CD4-positive, alpha-beta T cell treated with Interleukin-12 subunit alpha and Interleukin-12 subunit beta, for 1 hour (primary cell): ENCODE measurements around the gene ARHGAP26.
"Not testable (repeated sequence)": the region's sequence is repeated elsewhere in the genome, so short reads cannot be mapped to it uniquely, and the experiment has no call there.

Source experiments
- DNase-seq: peaks from one replicate; pipeline ENCODE4 v3.0.0-alpha.2; 2020

ARHGAP26 gene

DNA sequence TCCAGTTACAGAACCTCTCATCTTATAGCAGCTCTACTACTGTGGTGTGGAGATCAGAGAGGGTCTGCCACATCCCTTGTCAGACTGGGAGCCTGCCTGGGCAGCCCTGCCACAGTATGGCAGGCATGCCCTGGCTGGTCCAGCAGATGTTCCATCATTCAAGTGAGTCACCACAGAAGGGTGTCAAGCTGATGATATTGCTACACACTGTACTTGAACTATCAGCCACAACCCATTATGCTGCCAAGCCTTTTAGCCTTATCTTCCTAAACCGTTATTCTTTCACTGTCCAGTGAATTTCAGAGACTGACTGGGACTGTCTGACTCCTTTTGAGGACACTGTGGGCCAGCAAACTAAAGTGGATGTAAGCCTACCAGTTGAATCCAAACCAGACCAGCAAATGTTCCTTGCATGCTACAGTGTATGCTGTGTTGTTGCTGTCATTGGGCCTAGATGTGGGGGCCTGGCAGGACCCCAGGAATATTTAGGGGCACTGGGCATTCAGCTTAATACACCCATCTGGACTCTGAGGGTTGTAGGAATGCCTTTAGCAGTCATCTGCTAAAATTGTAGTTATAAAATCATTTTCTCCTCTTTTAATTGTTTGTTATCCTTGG is 430.7 kb downstream of the ARHGAP26 start:
- no peak for DNase-seq

DNA sequence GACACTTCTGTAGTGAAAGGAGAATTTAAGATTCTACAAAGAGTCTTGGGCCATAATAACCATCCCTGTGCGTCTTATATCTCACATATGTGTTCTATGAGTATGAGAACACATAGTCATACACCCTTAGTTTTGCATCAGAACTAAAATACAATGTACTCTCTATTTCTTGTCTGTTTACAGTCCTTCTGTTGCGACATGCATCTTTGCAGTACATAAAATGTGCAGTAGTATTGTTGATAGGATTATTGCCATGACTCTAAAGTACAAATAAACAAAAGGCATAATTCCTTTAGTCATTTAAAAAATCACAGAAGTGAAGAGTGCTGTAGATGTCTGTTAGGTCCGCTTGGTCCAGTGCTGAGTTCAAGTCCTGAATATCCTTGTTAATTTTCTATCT is 431.4 kb downstream of the ARHGAP26 start:
- DNase-seq: no peak

DNA sequence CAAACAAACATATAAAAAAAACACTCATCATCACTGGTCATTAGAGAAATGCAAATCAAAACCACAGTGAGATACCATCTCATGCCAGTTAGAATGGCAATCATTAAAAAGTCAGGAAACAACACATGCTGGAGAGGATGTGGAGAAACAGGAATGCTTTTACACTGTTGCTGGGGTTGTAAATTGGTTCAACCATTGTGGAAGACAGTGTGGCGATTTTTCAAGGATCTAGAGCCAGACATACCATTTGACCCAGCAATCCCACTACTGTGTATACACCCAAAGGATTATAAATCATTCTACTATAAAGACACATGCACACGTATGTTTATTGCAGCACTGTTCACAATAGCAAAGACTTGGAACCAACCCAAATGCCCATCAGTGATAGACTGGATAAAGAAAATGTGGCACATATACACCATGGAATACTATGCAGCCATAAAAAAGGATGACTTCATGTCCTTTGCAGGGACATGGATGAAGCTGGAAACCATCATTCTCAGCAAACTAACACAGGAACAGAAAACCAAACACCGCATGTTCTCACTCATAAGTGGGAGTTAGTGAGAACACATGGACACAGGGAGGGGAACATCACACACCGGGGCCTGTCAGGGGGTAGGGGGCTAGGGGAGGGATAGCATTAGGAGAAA is 433.3 kb downstream of the ARHGAP26 start:
- DNase-seq: not testable (repeated sequence)

DNA sequence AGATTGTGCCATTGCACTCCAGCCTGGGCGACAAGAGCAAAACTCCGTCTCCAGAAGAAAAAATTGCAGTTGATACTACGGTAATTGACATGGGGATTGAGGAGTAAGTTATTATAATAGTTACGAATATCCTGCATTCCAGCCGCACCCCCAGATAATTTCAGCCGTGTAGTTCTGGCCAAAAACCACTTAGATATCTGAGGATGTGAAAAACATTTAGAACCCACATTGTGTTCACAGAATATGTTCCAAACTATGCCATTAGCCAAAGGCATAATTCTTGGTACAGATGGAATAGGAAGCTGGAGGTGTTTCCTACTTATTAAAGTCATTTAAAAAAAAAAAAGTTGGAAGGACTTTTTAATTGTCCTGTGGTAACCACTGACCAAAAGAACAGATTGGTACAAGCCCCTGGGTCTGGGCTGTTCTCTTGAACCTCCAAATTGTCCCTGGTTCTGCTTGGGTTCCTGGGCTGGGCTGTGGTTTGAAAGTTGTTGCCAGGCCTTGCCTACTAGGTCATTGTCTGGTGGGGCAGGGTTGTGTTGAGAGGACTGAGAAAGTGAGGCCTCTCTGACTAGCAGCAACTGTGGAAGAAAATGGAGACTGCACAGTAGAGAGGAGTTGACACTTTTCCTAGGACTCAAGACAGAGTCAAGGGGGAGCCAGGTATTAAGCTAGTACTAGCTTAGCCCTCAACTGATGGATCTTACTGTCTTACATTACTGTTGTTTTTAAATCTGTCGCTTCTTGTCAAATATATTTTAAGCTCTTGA is 434.5 kb downstream of the ARHGAP26 start:
- DNase-seq: no peak

DNA sequence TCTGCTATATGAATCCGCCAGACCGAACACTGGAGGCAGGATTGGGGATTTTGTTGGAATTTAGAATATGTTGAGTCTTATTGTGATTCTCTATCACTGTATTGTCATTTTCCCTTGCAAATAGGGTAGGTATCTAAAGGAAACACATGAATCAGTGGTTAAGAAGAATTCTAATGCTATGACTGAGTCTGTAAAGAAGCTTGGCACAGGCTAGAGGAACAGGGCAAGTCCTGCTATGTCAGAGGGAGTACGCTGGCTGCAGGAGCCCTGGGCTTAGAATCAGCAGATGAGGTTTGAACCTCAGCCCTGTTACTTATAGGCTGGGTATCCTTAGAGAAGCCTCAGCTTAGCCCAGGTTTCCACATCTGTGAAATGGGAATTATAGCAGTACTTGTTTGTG is 435.2 kb downstream of the ARHGAP26 start:
- DNase-seq: no peak

DNA sequence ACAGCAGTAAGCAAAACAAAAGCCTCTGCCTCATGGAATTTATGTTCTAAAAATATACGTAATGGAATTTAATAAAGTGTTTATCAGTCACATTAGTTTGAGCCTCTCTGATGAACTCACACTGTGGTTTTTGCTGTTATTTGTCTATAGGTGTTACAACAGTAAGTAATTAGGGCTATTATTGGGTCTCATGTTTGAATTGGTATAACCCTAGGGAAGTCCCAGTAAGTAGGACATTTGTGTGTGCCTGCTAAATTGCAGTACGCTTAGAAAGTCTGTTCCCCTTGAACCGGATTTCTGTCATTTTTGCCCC is 435.7 kb downstream of the ARHGAP26 start:
- DNase-seq: no peak

DNA sequence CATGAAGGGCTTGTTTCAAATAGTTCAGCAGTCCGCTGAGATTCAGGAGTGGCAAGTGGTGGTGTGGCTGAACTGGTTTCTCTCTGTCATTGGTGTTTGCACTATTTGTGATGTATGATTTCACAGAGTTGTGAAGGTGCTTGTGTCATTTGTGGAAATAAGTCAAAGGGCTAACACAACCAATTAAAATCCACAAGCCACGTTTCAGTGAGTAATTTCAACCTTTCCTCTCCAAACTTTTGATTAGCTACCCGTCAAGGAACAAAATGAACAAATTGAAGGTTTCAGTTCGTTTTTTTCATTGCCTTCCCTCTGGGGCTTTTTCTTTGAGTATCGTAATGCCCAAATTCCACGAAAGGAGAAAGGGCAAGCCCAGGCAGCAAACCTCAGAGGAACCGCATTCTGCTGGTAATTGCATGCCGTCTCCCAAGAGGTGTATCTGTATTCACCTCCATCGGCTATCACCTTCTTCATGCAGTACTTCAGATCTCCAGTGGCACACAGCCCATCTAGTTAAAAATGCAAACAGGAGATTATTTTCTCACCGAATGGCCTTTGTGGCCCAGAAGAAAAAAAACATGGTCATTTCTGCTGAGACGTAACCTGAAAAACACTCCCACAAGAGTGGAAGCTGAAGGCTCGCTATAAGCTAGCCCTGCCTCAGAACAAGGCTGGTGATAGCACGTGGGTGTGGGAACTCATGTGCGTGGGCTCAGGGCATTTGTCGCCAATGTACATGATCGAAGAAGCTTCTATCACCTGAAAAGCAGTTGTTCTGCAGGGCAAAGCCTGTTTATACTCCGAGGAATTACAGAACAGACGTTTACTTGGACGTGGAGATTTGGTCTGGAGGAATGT is 436.2 kb downstream of the ARHGAP26 start:
- no peak for DNase-seq

DNA sequence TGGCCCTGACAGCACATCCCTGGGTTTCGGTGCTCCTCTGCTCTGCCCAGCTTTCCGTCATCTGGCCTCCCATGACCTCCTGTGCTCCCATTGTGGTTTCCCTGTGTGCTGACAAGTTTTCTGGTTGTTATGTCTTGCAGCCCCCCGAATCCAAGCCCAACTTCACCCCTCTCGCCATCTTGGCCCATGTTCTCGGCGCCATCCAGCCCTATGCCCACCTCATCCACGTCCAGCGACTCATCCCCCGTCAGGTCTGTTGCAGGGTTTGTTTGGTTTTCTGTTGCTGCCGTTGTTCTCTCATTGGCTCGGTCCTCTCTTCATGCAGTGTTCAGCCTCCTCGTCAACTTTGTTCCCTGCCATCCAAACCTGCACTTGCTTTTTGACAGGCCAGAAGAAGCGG is 436.9 kb downstream of the ARHGAP26 start:
- DNase-seq: no peak

DNA sequence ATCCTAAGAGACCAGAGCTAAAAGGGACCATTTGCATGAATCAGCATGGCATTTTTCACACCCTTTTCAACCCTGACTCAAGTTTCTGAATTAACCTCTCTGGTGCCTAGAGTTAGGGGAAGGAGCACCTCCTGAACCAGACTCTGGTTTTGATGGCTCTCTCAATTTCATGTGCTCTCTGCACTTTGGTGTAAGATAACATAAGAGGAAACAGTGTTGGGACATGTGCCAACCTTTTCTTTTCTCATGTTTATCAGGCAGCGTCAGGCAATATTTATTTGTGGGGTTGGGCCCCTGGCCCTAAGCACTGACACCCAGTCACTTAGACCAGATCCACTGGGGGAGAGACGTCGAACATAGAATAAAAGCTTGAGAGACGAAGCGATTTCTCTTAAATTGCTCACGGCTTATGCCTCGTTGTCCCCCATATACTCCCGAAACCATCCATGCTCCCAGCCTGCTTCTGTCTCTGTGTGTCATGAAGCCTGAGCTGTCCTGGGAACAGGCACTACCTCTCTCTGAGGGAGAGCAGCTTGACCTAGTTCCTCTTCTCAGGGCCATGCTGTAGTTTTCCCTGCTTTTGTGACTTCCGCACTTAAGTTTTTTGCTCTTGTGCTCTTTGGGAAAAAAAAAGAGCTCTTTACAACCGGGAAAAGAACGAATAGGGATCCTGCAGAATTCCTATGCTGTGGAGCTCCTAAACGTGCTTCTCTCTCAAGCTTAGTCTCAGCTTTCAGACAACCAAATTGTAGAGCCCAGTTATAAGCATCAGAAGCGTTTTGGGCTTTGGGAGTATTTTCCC is 437.6 kb downstream of the ARHGAP26 start:
- no peak for DNase-seq

DNA sequence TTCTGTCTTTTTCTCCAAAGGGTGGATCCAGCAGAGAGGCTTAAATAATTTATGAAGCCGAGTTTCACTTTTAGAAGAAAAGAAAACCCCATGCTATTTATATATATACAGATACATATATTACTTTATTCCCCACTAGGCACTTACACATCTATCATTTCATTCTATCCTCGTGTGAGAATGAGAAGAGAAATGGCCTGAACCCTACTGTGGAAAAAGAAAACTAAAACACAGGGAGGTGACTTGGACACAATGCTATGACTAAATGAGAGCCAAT is 438.1 kb downstream of the ARHGAP26 start:
- DNase-seq: no peak

DNA sequence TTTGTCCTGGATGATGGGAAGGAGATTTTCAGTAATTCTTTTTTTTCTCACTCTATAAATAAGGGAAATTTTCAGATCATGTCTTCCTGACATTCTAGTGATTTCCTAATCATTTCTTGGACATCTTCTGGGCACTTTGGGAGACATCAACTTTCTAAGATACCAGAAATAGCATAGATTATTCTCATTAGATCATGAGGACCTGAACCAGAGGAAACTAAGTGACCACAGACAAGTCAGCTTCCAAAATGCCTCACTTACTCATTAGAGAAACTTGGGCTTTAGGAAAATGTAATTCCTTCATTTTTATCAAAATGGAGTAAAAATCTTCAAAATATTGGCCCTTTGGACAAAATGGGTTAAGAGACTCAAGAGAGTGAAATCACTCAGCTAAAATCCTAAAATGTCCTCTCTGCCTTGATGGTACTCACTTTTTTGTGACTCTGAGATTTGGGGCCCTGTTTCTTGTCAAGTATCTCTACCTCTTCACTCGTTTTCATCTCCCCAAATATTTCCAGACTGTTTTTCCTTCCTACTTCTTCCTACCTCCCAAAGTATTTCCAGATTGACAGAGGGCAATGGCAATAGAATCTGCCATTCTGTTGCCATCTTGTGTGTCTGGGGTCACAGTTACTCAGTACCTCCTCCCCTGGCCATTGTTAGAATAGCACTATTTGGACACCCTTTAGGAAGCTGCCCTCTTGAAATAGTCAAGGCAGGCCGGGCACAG is 438.8 kb downstream of the ARHGAP26 start:
- no peak for DNase-seq

DNA sequence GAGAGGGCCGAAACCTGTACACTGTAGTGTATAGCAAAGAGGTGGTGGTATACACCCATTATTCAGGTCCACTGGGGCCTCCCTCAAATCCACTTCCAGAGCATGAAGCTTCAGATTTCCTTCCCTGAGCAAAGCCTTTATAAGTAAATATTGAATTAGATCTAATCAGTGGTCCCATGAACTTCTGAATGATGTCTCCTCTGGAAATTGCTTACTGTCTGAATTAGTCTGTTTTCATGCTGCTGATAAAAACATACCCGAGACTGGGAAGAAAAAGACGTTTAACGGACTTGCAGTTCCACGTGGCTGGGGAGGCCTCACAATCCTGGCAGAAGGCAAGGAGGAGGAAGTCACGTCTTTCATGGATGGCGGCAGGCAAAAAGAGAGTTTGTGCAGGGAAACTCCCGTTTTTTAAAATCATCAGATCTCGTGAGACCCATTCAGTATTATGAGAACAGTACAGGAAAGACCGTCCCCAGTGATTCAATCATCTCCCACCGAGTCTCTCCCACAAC is 439.8 kb downstream of the ARHGAP26 start:
- no peak for DNase-seq

DNA sequence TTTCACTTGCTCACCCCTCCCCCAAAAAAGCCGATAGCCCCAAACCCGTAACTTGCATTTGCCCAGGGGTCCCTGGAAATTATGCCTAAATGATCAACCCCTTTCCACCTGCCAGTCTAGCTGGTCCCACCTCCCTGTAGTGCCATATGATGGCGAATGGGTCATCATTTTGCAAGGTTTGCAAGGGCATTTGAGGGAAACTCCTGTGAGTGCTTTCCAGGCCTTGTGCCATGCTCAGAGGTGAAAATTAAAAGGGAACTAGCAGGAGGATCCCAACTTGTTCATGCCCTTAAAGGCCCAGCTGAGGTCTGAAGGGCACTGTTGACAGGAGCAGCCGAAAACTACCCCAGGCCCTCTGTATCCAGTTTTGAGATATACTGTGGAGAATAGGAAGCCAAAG is 440.4 kb downstream of the ARHGAP26 start:
- no peak for DNase-seq

DNA sequence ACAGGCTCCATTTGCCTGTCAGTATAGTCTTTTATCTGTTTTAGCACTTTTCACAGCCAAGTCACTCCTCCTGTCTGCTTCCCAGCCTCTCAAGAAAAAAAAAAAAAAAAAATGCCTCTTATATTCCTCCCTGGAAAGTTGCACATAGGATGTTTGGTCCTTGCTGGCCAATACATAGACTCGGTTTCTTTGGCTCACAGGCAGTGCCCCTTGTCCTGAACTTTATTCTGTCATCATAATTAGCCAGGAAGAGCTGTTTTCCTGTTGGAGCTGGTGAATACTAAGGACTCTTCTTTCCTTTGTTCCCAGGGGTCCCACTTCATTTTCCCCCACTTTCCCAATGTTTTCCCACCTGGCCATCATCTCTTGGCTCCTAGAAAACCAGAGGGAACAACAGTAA is 442.1 kb downstream of the ARHGAP26 start:
- DNase-seq: no peak

DNA sequence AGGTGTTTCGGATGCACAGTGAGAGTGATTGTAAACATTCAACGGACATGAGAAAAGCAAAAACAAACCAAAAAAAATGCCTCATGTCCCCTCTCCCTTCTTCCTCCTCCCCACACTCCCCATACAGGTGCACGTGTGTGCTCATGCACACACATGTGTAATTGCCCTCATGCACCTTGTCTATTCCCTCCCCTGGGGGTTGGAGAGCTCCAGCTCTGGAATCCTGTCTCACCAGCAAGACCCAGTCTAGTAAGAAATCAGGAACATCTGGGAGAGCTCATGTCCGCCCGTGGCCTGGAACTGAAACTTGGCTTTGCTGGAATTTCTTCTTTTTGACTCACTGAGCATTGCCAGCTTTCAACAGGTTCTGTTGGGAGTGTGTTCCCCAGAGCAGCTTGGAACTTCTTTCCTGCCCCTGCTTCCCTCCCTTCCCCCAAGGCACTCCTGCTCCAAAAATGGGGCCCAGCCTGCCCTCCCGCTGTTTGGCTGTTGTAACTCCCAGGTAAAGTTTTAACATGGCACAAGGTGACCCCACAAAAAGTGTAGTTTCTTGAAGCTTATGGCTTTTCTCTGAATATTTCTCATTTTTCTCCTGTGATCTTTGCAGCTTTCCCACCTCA is 443.2 kb downstream of the ARHGAP26 start:
- no peak for DNase-seq

DNA sequence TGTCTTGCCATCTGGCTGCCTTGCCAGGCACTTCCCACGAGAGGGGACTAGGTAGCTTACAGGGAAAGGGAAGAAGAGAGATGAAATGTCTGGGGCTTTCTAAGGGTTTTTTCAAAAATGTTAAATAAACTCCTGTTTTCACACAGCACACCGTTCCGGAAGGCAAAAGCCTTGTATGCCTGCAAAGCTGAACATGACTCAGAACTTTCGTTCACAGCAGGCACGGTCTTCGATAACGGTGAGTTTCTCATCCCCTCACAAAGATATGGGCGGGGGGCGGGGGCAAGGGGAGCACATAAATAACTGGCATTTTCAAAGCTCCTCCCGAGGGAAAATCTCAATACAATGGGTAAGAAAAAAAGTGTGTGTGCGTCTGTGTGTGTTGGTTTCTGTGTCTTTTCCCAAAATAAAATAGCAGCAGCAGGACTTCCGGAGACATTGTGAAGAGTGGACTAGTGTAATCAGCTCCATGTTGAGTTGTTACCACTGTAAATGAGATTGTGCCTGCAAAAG is 443.7 kb downstream of the ARHGAP26 start:
- no peak for DNase-seq

DNA sequence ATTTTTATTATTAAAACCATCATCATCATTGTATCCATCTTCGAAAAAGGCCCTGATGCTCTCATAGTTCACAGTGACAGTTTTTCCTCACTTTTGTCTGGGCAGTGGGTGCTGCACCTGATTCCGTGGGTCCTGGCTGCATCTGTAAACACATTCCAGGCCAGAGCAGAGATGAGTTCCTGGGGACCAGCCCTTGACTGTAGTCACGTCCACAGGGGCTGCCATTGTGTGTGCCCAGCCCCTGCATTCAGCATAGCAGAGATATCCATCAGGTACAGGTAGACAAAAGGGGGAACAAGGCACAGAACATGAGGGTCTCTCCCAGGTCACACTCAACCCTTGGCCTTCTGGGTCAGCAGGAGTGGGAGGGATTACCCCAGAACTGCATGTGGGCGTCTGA is 444.3 kb downstream of the ARHGAP26 start:
- DNase-seq: no peak

DNA sequence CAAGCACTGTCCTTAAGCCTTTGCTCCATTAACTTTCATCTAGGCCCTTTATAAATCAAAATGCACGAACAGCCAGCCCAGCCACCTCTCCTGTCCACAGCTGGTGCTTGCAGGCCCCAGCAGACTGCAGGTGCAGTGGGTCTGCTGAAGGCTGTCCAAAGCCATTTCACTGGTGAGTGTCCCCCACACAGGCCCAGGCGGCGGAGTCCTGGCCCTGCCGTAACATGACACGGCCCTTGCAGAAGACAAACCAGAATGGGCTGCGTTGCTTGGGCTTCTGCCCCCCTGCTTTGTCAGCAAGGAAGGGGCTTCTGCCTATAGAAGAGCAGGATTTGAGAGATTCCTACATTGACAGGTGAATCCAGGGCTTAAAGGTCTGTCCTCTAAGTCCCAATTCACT is 444.7 kb downstream of the ARHGAP26 start:
- no peak for DNase-seq

DNA sequence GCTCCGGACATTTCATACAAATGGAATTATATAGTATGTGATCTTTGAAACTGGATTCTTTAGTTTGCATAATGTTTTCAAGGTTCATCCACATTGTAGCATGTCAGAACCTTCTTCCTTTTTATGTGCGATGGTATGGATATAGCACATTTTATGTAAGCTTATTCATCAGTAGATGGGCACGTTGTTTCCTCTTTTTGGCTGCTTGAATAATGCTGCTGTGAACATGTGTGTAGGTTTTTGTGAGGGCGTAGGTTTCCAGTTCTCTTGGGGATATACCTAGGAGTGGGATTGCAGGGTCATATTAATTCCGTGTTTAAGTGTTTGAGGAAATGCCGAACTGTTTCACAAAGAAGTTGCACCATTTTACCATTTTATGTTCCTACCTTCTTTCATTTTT is 445.5 kb downstream of the ARHGAP26 start:
- no peak for DNase-seq

DNA sequence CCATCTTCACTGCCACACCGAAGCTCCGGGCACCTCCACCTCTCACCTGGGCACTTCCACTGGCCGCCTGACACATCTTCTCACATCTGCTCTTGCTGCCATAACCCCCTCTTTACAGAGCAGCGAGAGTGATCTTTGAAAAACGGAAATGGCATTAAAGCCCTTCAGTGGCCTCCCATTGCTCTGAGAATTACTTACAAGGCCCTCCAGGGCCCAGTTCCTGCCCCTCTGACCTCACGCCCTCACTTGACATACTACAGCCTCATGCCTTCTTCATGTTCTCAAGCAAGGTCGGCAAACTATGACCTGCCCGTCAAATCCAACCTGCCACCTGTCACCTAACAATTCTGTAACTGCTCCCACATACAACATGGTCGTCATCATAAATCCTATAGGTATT is 446.0 kb downstream of the ARHGAP26 start:
- DNase-seq: no peak
